Neural cell (in vitro differentiated cells): ENCODE measurements around the gene XIRP1. TPM values are rescaled to one million over a fixed set of nuclear protein-coding genes. Genes with fewer than 3 reads are reported as not detected.

Experiments
- H2AFZ ChIP-seq: fragments of 200-600, 300-800 bp; sonication (generic), shearing (Covaris generic); 2 replicates; pipeline ENCODE4 v1.6.0; 2014; ENCODE audit warnings: low read depth, mild to moderate bottlenecking, antibody characterized with exemption, low read length, moderate library complexity
- H3F3A ChIP-seq: fragments of 200-600 bp; shearing (Covaris generic); 2 replicates; pipeline ENCODE4 v1.6.1; 2016; ENCODE audit warnings: mild to moderate bottlenecking, moderate library complexity, mixed read lengths, antibody characterized with exemption, low read length; ENCODE audit not compliant: insufficient read depth, poor library complexity, severe bottlenecking
- H3K27ac ChIP-seq: fragments of 200-600, 300-800 bp; sonication (generic), shearing (Covaris generic); 2 replicates; pipeline ENCODE4 v1.5.1; 2014; ENCODE audit warnings: mild to moderate bottlenecking, low read length, moderate library complexity
- H3K27me3 ChIP-seq: fragments of 300-800, 200-600 bp; sonication (generic), shearing (Covaris generic); 2 replicates; pipeline ENCODE4 v1.6.0; 2014; ENCODE audit warnings: mild to moderate bottlenecking, low read depth, low read length, moderate library complexity; ENCODE audit not compliant: insufficient read depth
- H3K36me3 ChIP-seq: fragments of 300-800, 200-600 bp; sonication (generic), shearing (Covaris generic); 2 replicates; pipeline ENCODE4 v1.5.1; 2014; ENCODE audit warnings: mild to moderate bottlenecking, antibody characterized with exemption, low read length, moderate library complexity; ENCODE audit not compliant: insufficient read depth
- H3K4me2 ChIP-seq: fragments of 300-800, 200-600 bp; sonication (generic), shearing (Covaris generic); 2 replicates; pipeline ENCODE4 v1.6.0; 2014; ENCODE audit warnings: mild to moderate bottlenecking, low read length
- H3K4me3 ChIP-seq: fragments of 300-800, 200-600 bp; sonication (generic), shearing (Covaris generic); 2 replicates; pipeline ENCODE4 v1.5.1; 2014; ENCODE audit warnings: mild to moderate bottlenecking, low read length, moderate library complexity
- H3K79me2 ChIP-seq: fragments of 200-600 bp; shearing (Covaris generic); replicated peaks from 2 replicates; pipeline ENCODE4 v1.6.0; 2014; ENCODE audit warnings: mild to moderate bottlenecking, low read length, moderate library complexity; ENCODE audit not compliant: insufficient read depth
- H3K9ac ChIP-seq: fragments of 300-800, 200-600 bp; sonication (generic), shearing (Covaris generic); 2 replicates; pipeline ENCODE4 v1.6.1; 2016; ENCODE audit warnings: mild to moderate bottlenecking, low read length, mixed read lengths
- H3K9me2 ChIP-seq: fragments of 200-600 bp; shearing (Covaris generic); 2 replicates; pipeline ENCODE4 v1.6.1; 2016; ENCODE audit warnings: mild to moderate bottlenecking, low read length, mixed read lengths; ENCODE audit not compliant: insufficient read depth
- H3K9me3 ChIP-seq: fragments of 200-600, 300-800 bp; sonication (generic), shearing (Covaris generic); 2 replicates; pipeline ENCODE4 v1.6.1; 2016; ENCODE audit warnings: mild to moderate bottlenecking, mixed run types, low read length, moderate library complexity, mixed read lengths
- H4K20me1 ChIP-seq: fragments of 200-600 bp; shearing (Covaris generic); 2 replicates; pipeline ENCODE4 v1.6.1; 2016; ENCODE audit warnings: mild to moderate bottlenecking, mixed run types; ENCODE audit not compliant: insufficient read depth
- EP300 ChIP-seq: fragments of 450-650 bp; conservative IDR thresholded peaks from 2 replicates; pipeline ENCODE4 v1.6.1; 2014; ENCODE audit warnings: antibody characterized with exemption, mild to moderate bottlenecking, moderate library complexity; ENCODE audit not compliant: poor library complexity, severe bottlenecking
- EZH2 ChIP-seq: fragments of 200-600, 300-800 bp; shearing (Covaris generic), sonication (generic); IDR thresholded peaks from 2 replicates; pipeline ENCODE4 v1.6.1; 2014; ENCODE audit warnings: antibody characterized with exemption, low read length, borderline replicate concordance, mild to moderate bottlenecking; ENCODE audit not compliant: insufficient read depth, poor library complexity, severe bottlenecking
- MXI1 ChIP-seq: fragments of 450-650 bp; conservative IDR thresholded peaks from 2 replicates; pipeline ENCODE4 v1.6.1; 2014; ENCODE audit warnings: antibody characterized with exemption, mild to moderate bottlenecking; ENCODE audit not compliant: poor library complexity, severe bottlenecking
- POLR2AphosphoS5 ChIP-seq: IDR thresholded peaks from 2 replicates; pipeline ENCODE4 v1.6.1; 2012
- RAD21 ChIP-seq: fragments of 450-650 bp; conservative IDR thresholded peaks from 2 replicates; pipeline ENCODE4 v1.6.1; 2014; ENCODE audit warnings: antibody characterized with exemption, mild to moderate bottlenecking, moderate library complexity
- SMC3 ChIP-seq: fragments of 450-650 bp; conservative IDR thresholded peaks from 2 replicates; pipeline ENCODE4 v1.6.1; 2014; ENCODE audit warnings: antibody characterized with exemption, mild to moderate bottlenecking, moderate library complexity; ENCODE audit not compliant: poor library complexity
- TAF1 ChIP-seq: IDR thresholded peaks from 2 replicates; pipeline ENCODE4 v1.6.1; 2012; ENCODE audit warnings: low read depth
- polyA plus RNA-seq: library from polyadenylated mRNA; depleted of rRNA; stranded (reverse); fragments of >200 nt; gene quantifications from 2 replicates; pipeline ENCODE4 v1.2.3, GENCODE V29; 2014
- TF ChIP-seq, protein P1 (sequence below): fragments of 450-650 bp; IDR thresholded peaks from 2 replicates; pipeline ENCODE4 v1.5.1; 2014; ENCODE audit warnings: antibody characterized with exemption, mild to moderate bottlenecking, moderate library complexity; ENCODE audit not compliant: poor library complexity, severe bottlenecking
- TF ChIP-seq, protein P2 (sequence below): IDR thresholded peaks from 2 replicates; pipeline ENCODE4 v1.6.1; 2012; ENCODE audit warnings: borderline replicate concordance

Gene XIRP1
- polyA plus RNA-seq, 1 donor from 2014 or later, result not detected

DNA sequence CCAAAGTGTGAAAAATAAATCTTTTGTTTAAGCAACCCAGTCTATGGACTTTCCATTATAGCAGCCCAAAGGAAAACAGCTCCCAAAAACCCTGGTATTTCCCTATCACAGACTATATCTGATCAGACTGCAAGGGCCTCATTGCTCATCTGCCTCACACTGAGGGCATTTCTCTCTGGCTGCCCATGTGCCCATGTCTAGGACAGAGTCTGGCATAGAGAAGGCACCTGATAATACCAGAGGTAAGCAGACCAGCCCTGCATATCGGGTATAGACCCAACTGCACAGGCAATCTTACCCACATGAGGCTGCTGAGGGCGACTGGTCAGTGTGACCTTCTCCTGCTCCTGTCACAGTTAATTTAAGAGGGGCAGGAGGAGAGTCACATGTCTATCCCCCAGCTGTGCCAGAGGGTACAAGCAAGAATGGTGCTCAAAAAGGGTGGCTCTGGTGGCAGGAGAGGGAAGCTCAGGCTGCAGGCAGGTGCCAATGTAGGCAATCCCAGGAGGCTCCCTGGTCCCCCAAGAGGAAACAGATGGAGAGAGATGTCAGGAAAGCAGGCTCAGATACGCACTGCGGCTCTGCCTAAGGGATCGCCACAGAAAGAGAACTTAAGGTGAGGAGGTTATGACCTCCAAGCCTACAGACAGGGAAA is 42.1 kb downstream of the XIRP1 start:
- TF ChIP-seq POLR2AphosphoS5 (no peak), EP300 (no peak), SMC3 (no peak)
- TF ChIP-seq, protein P1, sequence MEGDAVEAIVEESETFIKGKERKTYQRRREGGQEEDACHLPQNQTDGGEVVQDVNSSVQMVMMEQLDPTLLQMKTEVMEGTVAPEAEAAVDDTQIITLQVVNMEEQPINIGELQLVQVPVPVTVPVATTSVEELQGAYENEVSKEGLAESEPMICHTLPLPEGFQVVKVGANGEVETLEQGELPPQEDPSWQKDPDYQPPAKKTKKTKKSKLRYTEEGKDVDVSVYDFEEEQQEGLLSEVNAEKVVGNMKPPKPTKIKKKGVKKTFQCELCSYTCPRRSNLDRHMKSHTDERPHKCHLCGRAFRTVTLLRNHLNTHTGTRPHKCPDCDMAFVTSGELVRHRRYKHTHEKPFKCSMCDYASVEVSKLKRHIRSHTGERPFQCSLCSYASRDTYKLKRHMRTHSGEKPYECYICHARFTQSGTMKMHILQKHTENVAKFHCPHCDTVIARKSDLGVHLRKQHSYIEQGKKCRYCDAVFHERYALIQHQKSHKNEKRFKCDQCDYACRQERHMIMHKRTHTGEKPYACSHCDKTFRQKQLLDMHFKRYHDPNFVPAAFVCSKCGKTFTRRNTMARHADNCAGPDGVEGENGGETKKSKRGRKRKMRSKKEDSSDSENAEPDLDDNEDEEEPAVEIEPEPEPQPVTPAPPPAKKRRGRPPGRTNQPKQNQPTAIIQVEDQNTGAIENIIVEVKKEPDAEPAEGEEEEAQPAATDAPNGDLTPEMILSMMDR, result no peak
- Histone ChIP-seq H2AFZ (no peak overlapping the region), H3K36me3 (no peaks in the 10 kb centered on the region), H3K27me3 (peaks cover 16% of the 10 kb centered on the region), H3K27ac (no peak overlapping the region), H3K9me3 (no peaks in the 10 kb centered on the region), H4K20me1 (no peaks in the 10 kb centered on the region), H3F3A (no peaks in the 10 kb centered on the region), H3K4me3 (no peak overlapping the region), H3K79me2 (no peaks in the 10 kb centered on the region), H3K9ac (no peak overlapping the region), H3K9me2 (no peaks in the 10 kb centered on the region), H3K4me2 (no peak overlapping the region)

DNA sequence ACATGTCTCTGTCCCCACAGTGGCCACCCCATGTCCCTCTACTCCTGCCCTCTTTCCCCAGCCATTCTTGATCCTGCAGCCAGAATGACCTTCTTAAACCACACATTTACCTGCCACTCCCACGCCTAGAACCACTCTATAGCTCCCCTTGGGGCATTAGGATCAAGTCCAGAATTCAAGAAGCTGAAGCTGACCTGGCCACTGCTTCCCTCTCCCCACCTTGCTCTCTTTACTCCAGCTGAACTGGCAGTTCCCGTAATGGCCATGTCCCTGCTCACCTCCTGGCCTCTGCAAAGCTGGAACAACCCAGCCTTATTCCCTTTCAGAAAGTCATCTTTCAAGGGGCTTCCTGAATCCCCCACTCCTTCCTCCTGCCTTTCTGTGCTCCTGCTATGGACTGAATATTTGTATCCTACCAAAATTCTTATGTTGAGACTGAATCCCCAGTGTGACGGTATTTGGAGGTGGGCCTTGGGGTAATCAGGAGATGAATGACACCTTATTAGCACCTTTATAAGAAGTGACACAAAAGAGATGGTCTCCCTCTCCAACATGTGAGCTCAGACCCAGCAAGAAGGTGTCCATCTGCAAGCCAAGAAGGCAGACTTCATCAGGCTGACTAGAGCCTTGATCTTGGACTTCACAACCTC is 42.8 kb downstream of the XIRP1 start:
- no peak overlapping the region for H2AFZ ChIP-seq
- no peak overlapping the region for H3K27ac ChIP-seq
- no peaks in the 10 kb centered on the region for H3F3A ChIP-seq
- TF ChIP-seq MXI1 (no peak), SMC3 (no peak), RAD21 (no peak), POLR2AphosphoS5 (no peak), EZH2 (no peak), EP300 (no peak), TAF1 (no peak)
- TF ChIP-seq, protein P2, sequence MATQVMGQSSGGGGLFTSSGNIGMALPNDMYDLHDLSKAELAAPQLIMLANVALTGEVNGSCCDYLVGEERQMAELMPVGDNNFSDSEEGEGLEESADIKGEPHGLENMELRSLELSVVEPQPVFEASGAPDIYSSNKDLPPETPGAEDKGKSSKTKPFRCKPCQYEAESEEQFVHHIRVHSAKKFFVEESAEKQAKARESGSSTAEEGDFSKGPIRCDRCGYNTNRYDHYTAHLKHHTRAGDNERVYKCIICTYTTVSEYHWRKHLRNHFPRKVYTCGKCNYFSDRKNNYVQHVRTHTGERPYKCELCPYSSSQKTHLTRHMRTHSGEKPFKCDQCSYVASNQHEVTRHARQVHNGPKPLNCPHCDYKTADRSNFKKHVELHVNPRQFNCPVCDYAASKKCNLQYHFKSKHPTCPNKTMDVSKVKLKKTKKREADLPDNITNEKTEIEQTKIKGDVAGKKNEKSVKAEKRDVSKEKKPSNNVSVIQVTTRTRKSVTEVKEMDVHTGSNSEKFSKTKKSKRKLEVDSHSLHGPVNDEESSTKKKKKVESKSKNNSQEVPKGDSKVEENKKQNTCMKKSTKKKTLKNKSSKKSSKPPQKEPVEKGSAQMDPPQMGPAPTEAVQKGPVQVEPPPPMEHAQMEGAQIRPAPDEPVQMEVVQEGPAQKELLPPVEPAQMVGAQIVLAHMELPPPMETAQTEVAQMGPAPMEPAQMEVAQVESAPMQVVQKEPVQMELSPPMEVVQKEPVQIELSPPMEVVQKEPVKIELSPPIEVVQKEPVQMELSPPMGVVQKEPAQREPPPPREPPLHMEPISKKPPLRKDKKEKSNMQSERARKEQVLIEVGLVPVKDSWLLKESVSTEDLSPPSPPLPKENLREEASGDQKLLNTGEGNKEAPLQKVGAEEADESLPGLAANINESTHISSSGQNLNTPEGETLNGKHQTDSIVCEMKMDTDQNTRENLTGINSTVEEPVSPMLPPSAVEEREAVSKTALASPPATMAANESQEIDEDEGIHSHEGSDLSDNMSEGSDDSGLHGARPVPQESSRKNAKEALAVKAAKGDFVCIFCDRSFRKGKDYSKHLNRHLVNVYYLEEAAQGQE, result no peak
- TF ChIP-seq, protein P1, result no peak
- H3K9ac ChIP-seq, result no peak overlapping the region
- no peaks in the 10 kb centered on the region for H3K79me2 ChIP-seq
- no peaks in the 10 kb centered on the region for H3K9me3 ChIP-seq
- no peaks in the 10 kb centered on the region for H4K20me1 ChIP-seq
- H3K9me2 ChIP-seq, result no peaks in the 10 kb centered on the region
- no peaks in the 10 kb centered on the region for H3K36me3 ChIP-seq
- no peak overlapping the region for H3K4me2 ChIP-seq
- H3K4me3 ChIP-seq, result no peak overlapping the region
- H3K27me3 ChIP-seq, result peaks cover 16% of the 10 kb centered on the region
